LNCAP (cell line): ENCODE results near the gene EPC1.

Experiments
- TF ChIP-seq, protein P1 (sequence below): fragments of 450-650 bp; IDR thresholded peaks from 2 replicates; pipeline ENCODE4 v1.5.1; 2017; ENCODE audit warnings: mild to moderate bottlenecking

The EPC1 gene

DNA sequence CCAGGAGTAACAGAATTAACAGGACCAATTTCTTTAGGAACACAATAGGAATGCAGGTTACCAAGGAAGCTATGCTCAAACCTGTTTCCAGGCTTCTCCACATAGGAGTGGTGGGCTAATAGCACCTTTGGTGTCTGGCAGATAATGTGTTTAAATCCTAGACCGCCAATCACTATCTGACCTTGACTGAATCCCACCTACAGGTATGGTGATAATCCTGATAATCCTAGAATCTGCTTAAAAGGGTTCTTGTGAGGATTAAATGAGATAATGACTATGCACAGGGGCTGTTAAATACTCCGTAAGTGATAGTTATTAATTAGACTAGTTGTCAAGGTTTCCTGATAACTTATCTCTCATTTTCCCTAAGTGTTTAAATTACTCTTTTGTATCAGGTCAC lies 81.2 kb downstream of the EPC1 start:
- TF ChIP-seq, protein P1, sequence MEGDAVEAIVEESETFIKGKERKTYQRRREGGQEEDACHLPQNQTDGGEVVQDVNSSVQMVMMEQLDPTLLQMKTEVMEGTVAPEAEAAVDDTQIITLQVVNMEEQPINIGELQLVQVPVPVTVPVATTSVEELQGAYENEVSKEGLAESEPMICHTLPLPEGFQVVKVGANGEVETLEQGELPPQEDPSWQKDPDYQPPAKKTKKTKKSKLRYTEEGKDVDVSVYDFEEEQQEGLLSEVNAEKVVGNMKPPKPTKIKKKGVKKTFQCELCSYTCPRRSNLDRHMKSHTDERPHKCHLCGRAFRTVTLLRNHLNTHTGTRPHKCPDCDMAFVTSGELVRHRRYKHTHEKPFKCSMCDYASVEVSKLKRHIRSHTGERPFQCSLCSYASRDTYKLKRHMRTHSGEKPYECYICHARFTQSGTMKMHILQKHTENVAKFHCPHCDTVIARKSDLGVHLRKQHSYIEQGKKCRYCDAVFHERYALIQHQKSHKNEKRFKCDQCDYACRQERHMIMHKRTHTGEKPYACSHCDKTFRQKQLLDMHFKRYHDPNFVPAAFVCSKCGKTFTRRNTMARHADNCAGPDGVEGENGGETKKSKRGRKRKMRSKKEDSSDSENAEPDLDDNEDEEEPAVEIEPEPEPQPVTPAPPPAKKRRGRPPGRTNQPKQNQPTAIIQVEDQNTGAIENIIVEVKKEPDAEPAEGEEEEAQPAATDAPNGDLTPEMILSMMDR, result no peak

DNA sequence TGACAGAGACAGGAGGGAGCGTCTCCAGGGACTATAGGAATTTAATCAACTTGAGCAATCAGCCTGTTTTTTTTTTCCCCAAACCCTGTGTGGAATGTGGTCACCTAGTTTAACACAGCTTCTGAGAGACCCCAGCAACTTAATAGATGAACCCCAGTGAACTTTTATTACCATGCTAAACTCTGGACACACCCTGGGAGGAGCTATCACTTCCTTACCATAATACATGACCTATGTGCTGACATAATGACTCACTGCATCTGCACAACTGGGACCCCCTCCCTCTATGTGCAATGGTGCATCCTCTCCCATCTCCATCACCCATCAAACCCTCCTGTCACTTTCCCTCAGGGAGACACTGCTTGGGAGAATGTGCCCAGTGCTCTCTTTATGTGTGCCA lies 83.7 kb downstream of the EPC1 start:
- TF ChIP-seq, protein P1, result no peak

DNA sequence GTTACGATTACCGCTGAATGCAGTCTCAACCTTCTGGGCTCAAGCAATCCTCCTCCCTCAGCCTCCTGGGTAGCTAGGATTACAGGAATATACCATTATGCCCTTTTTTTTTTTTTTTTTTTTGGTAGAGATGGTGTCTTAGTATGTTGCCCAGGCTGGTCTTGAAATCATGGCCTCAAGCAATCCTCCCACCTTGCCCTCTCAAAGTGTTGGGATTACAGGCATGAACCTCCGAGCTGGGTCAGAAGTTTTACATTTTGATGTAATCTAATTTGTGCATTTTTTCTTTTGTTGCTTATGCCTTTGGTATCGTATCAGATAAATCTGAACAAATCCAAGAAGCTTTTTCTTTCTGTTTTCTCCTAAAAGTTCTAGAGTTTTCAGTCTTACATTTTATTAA lies 87.4 kb downstream of the EPC1 start:
- TF ChIP-seq, protein P1, result no peak

DNA sequence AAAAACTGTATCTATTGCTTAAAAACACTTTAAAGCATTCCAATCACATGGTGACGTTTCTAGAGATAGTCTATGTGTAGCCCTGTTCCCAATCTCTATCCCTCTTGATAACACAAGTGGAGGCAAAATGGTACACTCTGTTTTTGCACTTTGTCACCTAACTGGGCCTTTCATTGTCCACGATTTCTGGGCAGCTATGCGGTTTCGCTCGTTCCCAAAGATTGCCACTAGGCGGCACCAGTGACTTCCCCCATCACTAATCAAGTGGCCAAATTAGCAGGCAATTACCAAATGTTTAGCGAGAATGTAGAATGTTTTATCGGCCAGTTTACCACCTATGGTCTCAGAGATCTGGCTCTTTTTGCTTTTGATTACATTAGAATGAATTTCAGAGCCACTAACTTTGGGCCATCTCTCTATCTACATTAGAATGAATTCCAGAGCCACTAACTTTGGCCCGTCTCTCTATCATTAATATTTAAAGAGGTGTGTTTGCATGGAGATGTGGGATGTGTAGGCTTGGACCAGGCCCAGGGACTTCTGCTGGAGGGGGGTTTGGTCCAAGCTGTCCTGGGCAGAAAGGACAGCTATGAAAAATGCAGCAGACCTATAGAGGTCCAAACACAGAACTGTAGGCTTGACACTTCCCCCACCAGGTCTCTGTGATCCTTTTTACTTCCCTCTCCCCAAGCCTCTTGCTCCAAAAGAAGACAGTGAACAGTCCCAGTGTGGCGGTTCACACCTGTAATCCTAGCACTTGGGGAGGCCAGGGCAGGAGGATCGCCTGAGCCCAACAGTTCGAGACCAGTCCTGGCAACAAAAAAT lies 90.1 kb downstream of the EPC1 start:
- TF ChIP-seq, protein P1, result peak; percentile 93

DNA sequence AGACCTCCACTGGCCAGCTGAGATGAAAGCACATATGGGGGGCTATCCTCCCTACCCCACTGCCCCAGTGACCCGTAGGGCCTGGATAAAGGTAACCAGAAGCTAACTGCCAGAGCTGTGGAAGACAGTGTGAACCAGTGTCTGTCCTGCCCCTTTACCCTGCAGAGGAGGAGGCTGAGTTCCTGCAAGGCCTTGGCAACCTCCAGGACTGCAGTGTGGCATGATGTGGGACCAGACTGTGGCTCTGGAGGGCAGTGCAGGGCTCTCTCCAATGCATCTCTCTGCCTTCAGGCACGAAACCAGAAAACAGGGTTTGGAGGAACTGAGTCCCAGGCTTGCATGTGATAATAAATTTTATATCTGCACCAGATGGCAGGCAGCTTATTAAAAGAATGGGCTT lies 93.1 kb downstream of the EPC1 start:
- TF ChIP-seq, protein P1, result no peak

DNA sequence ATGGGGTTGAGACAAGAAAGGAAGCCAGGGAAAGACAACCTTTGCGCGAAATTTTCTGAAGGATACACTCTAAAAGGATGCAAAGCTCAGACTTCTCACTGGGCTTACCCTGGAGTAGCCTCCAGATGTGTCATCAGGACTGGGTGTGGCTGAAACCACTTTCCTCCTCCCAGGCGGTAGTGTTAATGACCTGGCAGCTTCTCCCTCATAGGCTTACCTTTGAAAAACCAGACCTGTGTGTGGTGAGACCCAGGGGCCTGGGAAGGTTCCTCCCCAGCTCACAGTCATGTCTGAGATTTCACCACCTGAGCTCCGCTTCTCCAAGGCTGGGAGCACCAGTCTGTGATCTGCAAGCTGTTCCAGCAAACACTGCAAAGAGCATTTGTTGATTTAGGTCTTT lies 93.7 kb downstream of the EPC1 start:
- TF ChIP-seq, protein P1, result no peak

DNA sequence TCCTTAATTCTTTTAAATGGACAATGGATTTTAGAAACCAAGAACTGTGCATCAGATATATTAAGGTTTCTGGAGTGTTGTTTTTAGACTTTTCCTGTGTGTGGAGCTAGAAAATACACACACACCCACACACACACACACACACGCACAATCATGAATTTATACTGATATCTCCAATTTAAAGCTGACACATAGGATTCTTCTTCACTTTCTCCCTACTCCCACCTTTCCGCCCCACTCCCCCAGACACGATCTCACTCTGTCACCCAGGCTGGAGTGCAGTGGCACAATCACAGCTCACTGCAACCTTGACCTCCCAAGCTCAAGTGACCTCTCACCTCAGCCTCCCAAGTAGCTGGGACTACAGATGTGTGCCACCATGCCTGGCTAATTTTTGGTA lies 100.3 kb downstream of the EPC1 start:
- TF ChIP-seq, protein P1, result no peak
